ENCODE results near the gene OR2L13. TPM values are rescaled to one million over a fixed set of nuclear protein-coding genes. Genes with fewer than 3 reads are reported as not detected.

Gene OR2L13
- total and polyA plus RNA-seq, 2 of the 4 experiments (the other 2 are of a cell fraction), result not detected

- no peak overlapping the region for H4K8ac ChIP-seq (ENCODE audit: low read depth in 2 of 2, low read length in 2 of 2)
- intact Hi-C loops (cut with micrococcal nuclease), result no loop called here
- no peak overlapping the region for H3K56ac ChIP-seq (ENCODE audit: extremely low read depth, insufficient read depth, low read length)
- no peak overlapping the region for H3K4me2 ChIP-seq (ENCODE audit: low read depth, low read length)
- no peak overlapping the region for H4K91ac ChIP-seq (ENCODE audit: insufficient read depth, low read depth, low read length)
- ChIA-PET POLR2A (ENCODE audit: unreplicated experiment) (no interaction called here), CTCF (no interaction called here)
- in situ Hi-C loops (cut with MboI; ENCODE audit: low sequenced_read_pairs), result no loop called here
- no peak overlapping the region for H3K14ac ChIP-seq (replicated peaks; ENCODE audit: low read depth, low read length)
- H4K5ac ChIP-seq (ENCODE audit: low read depth, low read length), result no peak overlapping the region
- H2AFZ ChIP-seq (replicated peaks; ENCODE audit: low read length, poor library complexity), result no peak overlapping the region
- ATAC-seq (ENCODE audit: low read depth) (no peak), DNase-seq (no peak)
- dilution Hi-C loops (cut with HindIII; ENCODE audit: low sequenced_read_pairs, unreplicated experiment), result no loop called here
- no peak overlapping the region for H2BK5ac ChIP-seq (ENCODE audit: low read depth, low read length, poor library complexity, severe bottlenecking)
- no peak overlapping the region for H3K23ac ChIP-seq (ENCODE audit: low read depth, low read length)
- H3K79me1 ChIP-seq (ENCODE audit: low read depth in 1 of 2, low read length in 2 of 2), result no peaks in the 10 kb centered on the region
- no peak overlapping the region for H3K4ac ChIP-seq (ENCODE audit: low read depth, low read length)
- no peak overlapping the region for H2BK20ac ChIP-seq (ENCODE audit: low read depth, low read length)
- no peak overlapping the region for H3K27ac ChIP-seq (ENCODE audit: insufficient read depth, low read length)
- TF ChIP-seq SMC3 (IDR thresholded peaks at IDR 0.05; ENCODE audit: low read depth, low read length) (no peak), MXI1 (IDR thresholded peaks at IDR 0.05; ENCODE audit: borderline replicate concordance, low read depth, low read length) (no peak), MAZ (IDR thresholded peaks at IDR 0.05; ENCODE audit: borderline replicate concordance, low read depth, low read length) (no peak), BHLHE40 (IDR thresholded peaks at IDR 0.05; ENCODE audit: low read depth, low read length) (no peak), MAFK (IDR thresholded peaks at IDR 0.05; ENCODE audit: low read depth, low read length) (no peak), RFX5 (IDR thresholded peaks at IDR 0.05; ENCODE audit: low read depth, low read length) (no peak), NFE2L2 (IDR thresholded peaks at IDR 0.05; ENCODE audit: low read depth, low read length) (no peak), CEBPB (IDR thresholded peaks at IDR 0.05; ENCODE audit: low read depth, low read length) (no peak), RAD21 (IDR thresholded peaks at IDR 0.05; ENCODE audit: low read length) (no peak), POLR2A (IDR thresholded peaks at IDR 0.05; ENCODE audit: low read depth, low read length) (no peak), ELK1 (IDR thresholded peaks at IDR 0.05; ENCODE audit: borderline replicate concordance, low read depth, low read length) (no peak), FOS (IDR thresholded peaks at IDR 0.05; ENCODE audit: low read depth, low read length) (no peak), CTCF (conservative IDR thresholded peaks at IDR 0.05; ENCODE audit: low read depth, low read length) (no peak), CHD1 (IDR thresholded peaks at IDR 0.05; ENCODE audit: low read depth, low read length) (no peak)
- TF ChIP-seq, protein P1, sequence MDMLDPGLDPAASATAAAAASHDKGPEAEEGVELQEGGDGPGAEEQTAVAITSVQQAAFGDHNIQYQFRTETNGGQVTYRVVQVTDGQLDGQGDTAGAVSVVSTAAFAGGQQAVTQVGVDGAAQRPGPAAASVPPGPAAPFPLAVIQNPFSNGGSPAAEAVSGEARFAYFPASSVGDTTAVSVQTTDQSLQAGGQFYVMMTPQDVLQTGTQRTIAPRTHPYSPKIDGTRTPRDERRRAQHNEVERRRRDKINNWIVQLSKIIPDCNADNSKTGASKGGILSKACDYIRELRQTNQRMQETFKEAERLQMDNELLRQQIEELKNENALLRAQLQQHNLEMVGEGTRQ (IDR thresholded peaks at IDR 0.05; ENCODE audit: low read depth, low read length), result no peak
- WGBS, 2 experiments (ENCODE audit: extremely low coverage in 2 of 2, insufficient read length in 1 of 2), result 20% methylated on average over 1 of the region's 5 CpGs; no CpG with 5 or more reads in 1 of the 2 experiments
- H2AK9ac ChIP-seq (replicated peaks; ENCODE audit: low read depth, low read length, poor library complexity), result no peak overlapping the region
- H3K18ac ChIP-seq (ENCODE audit: low read depth, low read length), result no peak overlapping the region
- no peak overlapping the region for H2BK15ac ChIP-seq (ENCODE audit: low read depth, low read length)
- BruUV-seq (replicated peaks), result no TSS peak
- H3K4me1 ChIP-seq (ENCODE audit: control insufficient read depth, insufficient read depth, low read length), result no peaks in the 10 kb centered on the region
- H4K20me1 ChIP-seq (ENCODE audit: insufficient read depth, low read length), result no peaks in the 10 kb centered on the region
- no peaks in the 10 kb centered on the region for H3K36me3 ChIP-seq (ENCODE audit: control insufficient read depth, insufficient read depth, low read length)
- no peaks in the 10 kb centered on the region for H3K9me1 ChIP-seq (ENCODE audit: insufficient read depth, low read length)
- H3K4me3 ChIP-seq (ENCODE audit: insufficient read depth, low read depth, low read length), result no peak overlapping the region
- H3K9me3 ChIP-seq (ENCODE audit: control insufficient read depth, insufficient read depth, low read length), result peaks cover 12% of the 10 kb centered on the region
- H3K27me3 ChIP-seq (ENCODE audit: control insufficient read depth, insufficient read depth, low read length), result no peaks in the 10 kb centered on the region
- no peak overlapping the region for H3K9ac ChIP-seq (ENCODE audit: low read depth, low read length)
- no peak overlapping the region for H2BK120ac ChIP-seq (ENCODE audit: low read depth, low read length)
- H2AK5ac ChIP-seq (ENCODE audit: low read depth, low read length), result no peak overlapping the region
Observed at GRCh38 chr1:248111157-248111556, 16.2 kb downstream of the OR2L13 start.

All from IMR-90 (cell line).